Ovary (tissue), 3 donors: ENCODE data around the gene C2orf81.

ENCODE experiments used
- CTCF ChIP-seq, 3 donors: fragments of 450-650 bp in 2 of 3; fragments of 200-600 bp in 1 of 3; IDR thresholded peaks; one replicate each; pipeline versions ENCODE4 v1.5.1 to v1.8.0; 2016 to 2022; ENCODE audit warnings: antibody characterized with exemption in 3 of 3, mild to moderate bottlenecking in 1 of 3
- POLR2A ChIP-seq: fragments of 450-650 bp; IDR thresholded peaks from one replicate; pipeline ENCODE4 v1.6.1; 2017; ENCODE audit warnings: antibody characterized with exemption, mild to moderate bottlenecking, moderate library complexity
- donor health status: DM: no; HTN: no; CAD: no.

- TF ChIP-seq CTCF (IDR thresholded peaks at IDR 0.05) (no peak), POLR2A (no peak)
Measured at GRCh38 chr2:74373221-74373676, 48.2 kb downstream of the C2orf81 start.
